COLO829 (cell line): ENCODE data around the gene NDUFA3.
"Not testable (repeated sequence)": the region's sequence is repeated elsewhere in the genome, so short reads cannot be mapped to it uniquely, and the experiment has no call there.

Experiments
- DNase-seq: peaks from one replicate; pipeline ENCODE4 v3.0.0; 2012; ENCODE audit warnings: low spot score

Gene NDUFA3

GRCh38 chr19:54102421-54103169 lies at the start of gene NDUFA3:
TSS of gene NDUFA3 (plus strand) at chr19:54102855. CDS start at chr19:54102879, 24 bp downstream.
- DNase-seq, result peak; percentile 99

- DNase-seq, result no peak
Measured at GRCh38 chr19:54062643-54063042, 40.0 kb upstream of the NDUFA3 start.

- DNase-seq, result no peak
Measured at GRCh38 chr19:54063350-54064116, 39.1 kb upstream of the NDUFA3 start, which contains the start of gene VSTM1. TSS of gene VSTM1 (minus strand) at chr19:54063897. CDS start at chr19:54063777, 120 bp downstream.

GRCh38 chr19:54069470-54069869 lies 33.2 kb upstream of the NDUFA3 start:
- DNase-seq, result no peak

- no peak for DNase-seq
Measured at GRCh38 chr19:54073829-54074228, 28.8 kb upstream of the NDUFA3 start.

GRCh38 chr19:54074851-54075250 lies 27.8 kb upstream of the NDUFA3 start:
- DNase-seq, result no peak

GRCh38 chr19:54077334-54077733 lies 25.3 kb upstream of the NDUFA3 start:
- no peak for DNase-seq

- DNase-seq, result no peak
Measured at GRCh38 chr19:54081032-54081431, 21.6 kb upstream of the NDUFA3 start, which contains the start of gene TARM1. TSS of gene TARM1 (minus strand) at chr19:54081365. CDS start at chr19:54081340, 25 bp downstream.

GRCh38 chr19:54084410-54084809 lies 18.2 kb upstream of the NDUFA3 start:
- no peak for DNase-seq

- no peak for DNase-seq
Measured at GRCh38 chr19:54094426-54095000, 8.1 kb upstream of the NDUFA3 start.

- DNase-seq, result no peak
Measured at GRCh38 chr19:54095136-54095858, 7.4 kb upstream of the NDUFA3 start.

- DNase-seq, result not testable (repeated sequence)
Measured at GRCh38 chr19:54095859-54096616, 6.6 kb upstream of the NDUFA3 start.

GRCh38 chr19:54096617-54097106 lies 6.0 kb upstream of the NDUFA3 start:
- no peak for DNase-seq

- no peak for DNase-seq
Measured at GRCh38 chr19:54099190-54099902, 3.3 kb upstream of the NDUFA3 start.

GRCh38 chr19:54099903-54100255 lies 2.8 kb upstream of the NDUFA3 start:
- DNase-seq, result not testable (repeated sequence)

GRCh38 chr19:54100561-54100960 lies 2.1 kb upstream of the NDUFA3 start, which contains the start of gene OSCAR:
TSS of gene OSCAR (minus strand) at chr19:54100803. CDS start at chr19:54100792, 11 bp downstream.
- no peak for DNase-seq

- no peak for DNase-seq
Measured at GRCh38 chr19:54104998-54105715, 2.5 kb downstream of the NDUFA3 start.

GRCh38 chr19:54105796-54106195 lies 3.1 kb downstream of the NDUFA3 start:
- no peak for DNase-seq

- DNase-seq, result no peak
Measured at GRCh38 chr19:54106716-54107115, 4.1 kb downstream of the NDUFA3 start.
